Keratinocyte (primary cell): ENCODE measurements around the gene PTPRT. TPM values are rescaled to one million over a fixed set of nuclear protein-coding genes. Genes with fewer than 3 reads are reported as not detected.

ENCODE experiments used
- DNase-seq: peaks from one replicate; pipeline ENCODE4 v3.0.0-alpha.2; 2011; ENCODE audit warnings: low read depth, missing footprints, low spot score
- FAIRE-seq: peaks from 2 replicates; lab custom pipeline; 2011; peaks lifted over from hg19 to GRCh38; lab: Jason Lieb, UNC
- H2AFZ ChIP-seq: 2 replicates; pipeline ENCODE4 v1.6.0; 2012; ENCODE audit warnings: low read length, control low read depth, inconsistent platforms; ENCODE audit not compliant: control insufficient read depth
- H3K27ac ChIP-seq: 2 replicates; pipeline ENCODE4 v1.5.1; 2011; ENCODE audit warnings: low read length; ENCODE audit not compliant: control insufficient read depth, insufficient read depth
- H3K27me3 ChIP-seq: 3 replicates; pipeline ENCODE4 v1.6.0; 2011; ENCODE audit warnings: low read length; ENCODE audit not compliant: control insufficient read depth, insufficient read depth; ENCODE audit errors: extremely low read depth
- H3K36me3 ChIP-seq, 2 experiments: 2 replicates in 1 of 2; 3 replicates in 1 of 2; pipeline ENCODE4 v1.5.1; 2011; ENCODE audit warnings: low read length in 2 of 2, mild to moderate bottlenecking in 1 of 2; ENCODE audit not compliant: control insufficient read depth in 2 of 2, insufficient read depth in 2 of 2; ENCODE audit errors: extremely low read depth in 1 of 2
- H3K4me1 ChIP-seq: 3 replicates; pipeline ENCODE4 v1.5.1; 2011; ENCODE audit warnings: low read length; ENCODE audit not compliant: control insufficient read depth, insufficient read depth; ENCODE audit errors: extremely low read depth
- H3K4me2 ChIP-seq: 3 replicates; pipeline ENCODE4 v1.6.0; 2011; ENCODE audit warnings: low read depth, low read length; ENCODE audit not compliant: control insufficient read depth, insufficient read depth; ENCODE audit errors: extremely low read depth
- H3K4me3 ChIP-seq, 3 experiments: fragments of 200-600 bp in 1 of 3; sonication (generic) in 1 of 3; 2 replicates in 2 of 3; 3 replicates in 1 of 3; pipeline ENCODE4 v1.5.1; 2011 to 2016; ENCODE audit warnings: low read length in 3 of 3, mild to moderate bottlenecking in 3 of 3, control low read depth in 2 of 3, inconsistent platforms in 1 of 3, low read depth in 1 of 3, mixed read lengths in 1 of 3, mixed run types in 1 of 3, moderate library complexity in 1 of 3; ENCODE audit not compliant: control insufficient read depth in 2 of 3, insufficient read depth in 2 of 3; ENCODE audit errors: extremely low read depth in 1 of 3
- H3K79me2 ChIP-seq: 2 replicates; pipeline ENCODE4 v1.6.0; 2012; ENCODE audit warnings: low read length; ENCODE audit not compliant: control insufficient read depth, insufficient read depth
- H3K9ac ChIP-seq: 3 replicates; pipeline ENCODE4 v1.6.0; 2011; ENCODE audit warnings: low read length; ENCODE audit not compliant: control insufficient read depth, insufficient read depth; ENCODE audit errors: extremely low read depth
- H3K9me1 ChIP-seq: 3 replicates; pipeline ENCODE4 v1.6.0; 2011; ENCODE audit warnings: low read length; ENCODE audit not compliant: control insufficient read depth, insufficient read depth; ENCODE audit errors: extremely low read depth
- H3K9me3 ChIP-seq: 2 replicates; pipeline ENCODE4 v1.5.1; 2012; ENCODE audit warnings: low read depth, low read length; ENCODE audit not compliant: control insufficient read depth
- H4K20me1 ChIP-seq: 3 replicates; pipeline ENCODE4 v1.6.0; 2011; ENCODE audit warnings: low read length; ENCODE audit not compliant: control insufficient read depth, insufficient read depth; ENCODE audit errors: extremely low read depth
- EZH2 ChIP-seq: IDR thresholded peaks from one replicate; pipeline ENCODE4 v1.6.1; 2012; ENCODE audit warnings: inconsistent platforms, mild to moderate bottlenecking, low read length, moderate library complexity
- dilution Hi-C: fragments of 300-500 bp; cut with MboI; formaldehyde crosslinking; loops from one replicate; pipeline ENCODE4 v1.7.0; 2020; ENCODE audit warnings: low sequenced_read_pairs; ENCODE audit not compliant: extremely low pct_ligation_motif_present
- polyA plus RNA-seq, 5 experiments: library from polyadenylated mRNA; depleted of rRNA in 3 of 5; stranded (reverse) in 3 of 5; stranded (forward) in 1 of 5; unstranded in 1 of 5; fragments of >200 nt; gene quantifications; 1 replicate in 1 of 5; 2 replicates in 3 of 5; 3 replicates in 1 of 5; pipeline versions ENCODE4 v1.2.1 to v1.2.3, GENCODE V29; 2011 to 2012; ENCODE audit warnings: missing spikeins in 2 of 5, low read depth in 1 of 5, low replicate concordance in 1 of 5
- TF ChIP-seq, protein P1 (sequence below), 3 experiments: IDR thresholded peaks in 1 of 3; conservative IDR thresholded peaks in 1 of 3; optimal IDR thresholded peaks in 1 of 3; 2 replicates in 2 of 3; 3 replicates in 1 of 3; pipeline versions ENCODE3 to v1.5.1; 2011; ENCODE audit warnings: low read length in 3 of 3, mild to moderate bottlenecking in 3 of 3, moderate library complexity in 2 of 3, control low read depth in 1 of 3, inconsistent platforms in 1 of 3; ENCODE audit not compliant: insufficient read depth in 2 of 3; ENCODE audit errors: extremely low read depth in 1 of 3

PTPRT gene
- polyA plus RNA-seq, 1 donor (not counting 4 experiments of a cell fraction or from before 2014, with no cell fraction given) = not detected

- dilution Hi-C loops = no loop called here
- no peaks in the 10 kb centered on the region for H3K36me3 ChIP-seq
- no peak for FAIRE-seq
Observed at GRCh38 chr20:42461965-42462593, 727.6 kb downstream of the PTPRT start.

DNA sequence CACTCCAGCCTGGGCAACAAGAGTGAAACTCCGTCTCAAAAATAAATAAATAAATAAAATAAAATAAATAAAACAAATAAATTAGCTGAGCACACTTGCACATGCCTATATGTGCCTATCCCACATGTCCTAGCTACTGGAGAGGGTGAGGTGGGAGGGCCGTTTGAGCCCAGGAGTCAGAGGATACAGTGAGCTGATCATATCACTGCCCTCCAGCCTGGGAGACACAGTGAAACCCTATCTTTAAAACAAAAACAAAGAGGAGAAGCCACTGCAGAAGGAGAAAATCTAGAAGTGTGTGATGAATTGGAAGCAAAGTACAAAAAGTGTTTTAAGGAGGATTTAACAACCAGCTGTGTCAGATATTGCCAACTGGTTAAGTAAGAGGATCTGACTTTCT is 728.4 kb downstream of the PTPRT start:
- Histone ChIP-seq H3K4me2 (no peak overlapping the region), H3K36me3 (no peaks in the 10 kb centered on the region), H4K20me1 (no peaks in the 10 kb centered on the region), H3K27ac (no peak overlapping the region), H3K9me3 (no peaks in the 10 kb centered on the region), H3K4me3 (no peak overlapping the region), H3K9ac (no peak overlapping the region), H2AFZ (no peak overlapping the region), H3K4me1 (no peaks in the 10 kb centered on the region), H3K27me3 (no peaks in the 10 kb centered on the region), H3K79me2 (no peaks in the 10 kb centered on the region), H3K9me1 (no peaks in the 10 kb centered on the region)
- dilution Hi-C loops = no loop called here
- FAIRE-seq = no peak
- DNase-seq = no peak
- TF ChIP-seq EZH2 = no peak
- TF ChIP-seq, protein P1, sequence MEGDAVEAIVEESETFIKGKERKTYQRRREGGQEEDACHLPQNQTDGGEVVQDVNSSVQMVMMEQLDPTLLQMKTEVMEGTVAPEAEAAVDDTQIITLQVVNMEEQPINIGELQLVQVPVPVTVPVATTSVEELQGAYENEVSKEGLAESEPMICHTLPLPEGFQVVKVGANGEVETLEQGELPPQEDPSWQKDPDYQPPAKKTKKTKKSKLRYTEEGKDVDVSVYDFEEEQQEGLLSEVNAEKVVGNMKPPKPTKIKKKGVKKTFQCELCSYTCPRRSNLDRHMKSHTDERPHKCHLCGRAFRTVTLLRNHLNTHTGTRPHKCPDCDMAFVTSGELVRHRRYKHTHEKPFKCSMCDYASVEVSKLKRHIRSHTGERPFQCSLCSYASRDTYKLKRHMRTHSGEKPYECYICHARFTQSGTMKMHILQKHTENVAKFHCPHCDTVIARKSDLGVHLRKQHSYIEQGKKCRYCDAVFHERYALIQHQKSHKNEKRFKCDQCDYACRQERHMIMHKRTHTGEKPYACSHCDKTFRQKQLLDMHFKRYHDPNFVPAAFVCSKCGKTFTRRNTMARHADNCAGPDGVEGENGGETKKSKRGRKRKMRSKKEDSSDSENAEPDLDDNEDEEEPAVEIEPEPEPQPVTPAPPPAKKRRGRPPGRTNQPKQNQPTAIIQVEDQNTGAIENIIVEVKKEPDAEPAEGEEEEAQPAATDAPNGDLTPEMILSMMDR (optimal IDR thresholded peaks at IDR 0.05 in 1 of 3, IDR thresholded peaks at IDR 0.05 in 1 of 3, conservative IDR thresholded peaks at IDR 0.05 in 1 of 3; ENCODE audit: extremely low read depth in 1 of 3, insufficient read depth in 2 of 3, low read length in 3 of 3) = no peak

More at GRCh38 chr20:42461965-42462593, 727.6 kb downstream of the PTPRT start:
- TF ChIP-seq EZH2 = no peak
- TF ChIP-seq, protein P1 (optimal IDR thresholded peaks at IDR 0.05 in 1 of 3, IDR thresholded peaks at IDR 0.05 in 1 of 3, conservative IDR thresholded peaks at IDR 0.05 in 1 of 3; ENCODE audit: extremely low read depth in 1 of 3, insufficient read depth in 2 of 3, low read length in 3 of 3) = no peak
- no peak for DNase-seq
- Histone ChIP-seq H2AFZ (no peak overlapping the region), H3K79me2 (no peaks in the 10 kb centered on the region), H4K20me1 (no peaks in the 10 kb centered on the region), H3K4me3 (no peak overlapping the region), H3K9me1 (no peaks in the 10 kb centered on the region), H3K9ac (no peak overlapping the region), H3K4me2 (no peak overlapping the region), H3K4me1 (no peaks in the 10 kb centered on the region), H3K9me3 (no peaks in the 10 kb centered on the region), H3K27ac (no peak overlapping the region), H3K27me3 (no peaks in the 10 kb centered on the region)
